OCI-LY3 (cell line): ENCODE results near the gene NOS1.

ENCODE experiments used
- CTCF ChIP-seq: fragments of 200-600, 300-600 bp; sonication (generic); IDR thresholded peaks from 2 replicates; pipeline ENCODE4 v1.5.1; 2014; ENCODE audit warnings: antibody characterized with exemption, low read length, low read depth
- EZH2phosphoT487 ChIP-seq: fragments of 200-600 bp; shearing (Covaris generic); IDR thresholded peaks from 2 replicates; pipeline ENCODE4 v1.6.1; 2018; ENCODE audit warnings: antibody characterized with exemption, mixed run types, low read depth

GRCh38 chr12:117236456-117237001, 124.9 kb downstream of the NOS1 start:
- TF ChIP-seq CTCF (peak; percentile 93), EZH2phosphoT487 (no peak)
